NCI-H146 treated with DMSO at 0.1 percent for 48 hours (cell line): ENCODE results near the gene CACNA1G.
A peak's percentile ranks its signal among the peaks of the same experiment; 100 is the strongest.

Experiments used
- DNase-seq: peaks from one replicate; lab custom pipeline; 2025; ENCODE audit not compliant: unreplicated experiment; lab: John Stamatoyannopoulos, UW

The CACNA1G gene

GRCh38 chr17:50560185-50560824, at the start of gene CACNA1G:
CACNA1G (plus strand) TSS chr17:50560715; CDS start chr17:50561460, 745 bp downstream.
- DNase-seq = peak; percentile 67

GRCh38 chr17:50511058-50511457, 49.5 kb upstream of the CACNA1G start:
- DNase-seq = no peak

GRCh38 chr17:50513495-50513894, 47.0 kb upstream of the CACNA1G start:
- DNase-seq = no peak

- DNase-seq = no peak
These were observed 46.1 kb upstream of the CACNA1G start for GRCh38 chr17:50514388-50514787.

GRCh38 chr17:50514936-50515702, 45.4 kb upstream of the CACNA1G start:
- DNase-seq = no peak

- no peak for DNase-seq
These were observed 43.5 kb upstream of the CACNA1G start for GRCh38 chr17:50517011-50517410.

GRCh38 chr17:50517504-50518383, 42.8 kb upstream of the CACNA1G start:
- DNase-seq = no peak

- DNase-seq = no peak
These were observed 42.0 kb upstream of the CACNA1G start for GRCh38 chr17:50518384-50519023.

- no peak for DNase-seq
These were observed 41.2 kb upstream of the CACNA1G start for GRCh38 chr17:50519141-50519834.

GRCh38 chr17:50520483-50520882, 40.0 kb upstream of the CACNA1G start:
- no peak for DNase-seq

- DNase-seq = no peak
These were observed 39.0 kb upstream of the CACNA1G start for GRCh38 chr17:50521514-50521913.

- DNase-seq = no peak
These were observed 37.7 kb upstream of the CACNA1G start for GRCh38 chr17:50522766-50523165.

GRCh38 chr17:50523208-50523607, 37.3 kb upstream of the CACNA1G start:
- DNase-seq = no peak

- no peak for DNase-seq
These were observed 35.7 kb upstream of the CACNA1G start for GRCh38 chr17:50524838-50525237.

GRCh38 chr17:50527155-50527762, 33.3 kb upstream of the CACNA1G start:
- DNase-seq = no peak

GRCh38 chr17:50527949-50528474, 32.5 kb upstream of the CACNA1G start:
- DNase-seq = no peak

- no peak for DNase-seq
These were observed 30.7 kb upstream of the CACNA1G start for GRCh38 chr17:50529849-50530248.

- DNase-seq = no peak
These were observed 29.0 kb upstream of the CACNA1G start for GRCh38 chr17:50531428-50532025.

GRCh38 chr17:50532452-50533024, 28.0 kb upstream of the CACNA1G start, which contains the start of gene EPN3:
EPN3 (plus strand) TSS chr17:50532735; CDS start chr17:50536557, 3,822 bp downstream.
- DNase-seq = no peak
